GM21390 (cell line): ENCODE data around the gene CAPN10.

ENCODE experiments used
- ATAC-seq: cut with Tn5 transposase; IDR thresholded peaks from one replicate; pipeline ENCODE4 v1.9.1; 2021; ENCODE audit not compliant: unreplicated experiment

CAPN10 gene

DNA sequence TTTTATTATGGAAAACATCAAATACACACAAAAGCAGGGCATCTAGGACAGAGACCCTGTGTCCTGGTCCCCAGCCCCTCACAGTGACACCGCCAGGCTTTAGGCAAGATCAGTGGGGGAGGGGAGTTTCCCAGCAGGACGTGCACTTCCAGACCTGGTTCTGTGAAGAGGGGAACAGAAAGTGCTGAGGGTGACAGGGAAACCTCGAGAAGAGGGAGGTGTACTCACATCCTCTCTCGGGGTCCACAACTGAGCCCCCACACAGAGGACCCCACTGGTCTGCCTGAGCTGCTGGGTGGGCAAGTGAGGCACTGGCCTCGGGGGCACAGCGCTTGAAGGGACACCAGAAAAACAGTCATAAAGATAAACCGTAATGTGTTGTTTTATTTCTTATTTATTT lies 34.3 kb downstream of the CAPN10 start:
- ATAC-seq = no peak

- no peak for ATAC-seq
Observed at GRCh38 chr2:240622060-240622411, 35.5 kb downstream of the CAPN10 start.

DNA sequence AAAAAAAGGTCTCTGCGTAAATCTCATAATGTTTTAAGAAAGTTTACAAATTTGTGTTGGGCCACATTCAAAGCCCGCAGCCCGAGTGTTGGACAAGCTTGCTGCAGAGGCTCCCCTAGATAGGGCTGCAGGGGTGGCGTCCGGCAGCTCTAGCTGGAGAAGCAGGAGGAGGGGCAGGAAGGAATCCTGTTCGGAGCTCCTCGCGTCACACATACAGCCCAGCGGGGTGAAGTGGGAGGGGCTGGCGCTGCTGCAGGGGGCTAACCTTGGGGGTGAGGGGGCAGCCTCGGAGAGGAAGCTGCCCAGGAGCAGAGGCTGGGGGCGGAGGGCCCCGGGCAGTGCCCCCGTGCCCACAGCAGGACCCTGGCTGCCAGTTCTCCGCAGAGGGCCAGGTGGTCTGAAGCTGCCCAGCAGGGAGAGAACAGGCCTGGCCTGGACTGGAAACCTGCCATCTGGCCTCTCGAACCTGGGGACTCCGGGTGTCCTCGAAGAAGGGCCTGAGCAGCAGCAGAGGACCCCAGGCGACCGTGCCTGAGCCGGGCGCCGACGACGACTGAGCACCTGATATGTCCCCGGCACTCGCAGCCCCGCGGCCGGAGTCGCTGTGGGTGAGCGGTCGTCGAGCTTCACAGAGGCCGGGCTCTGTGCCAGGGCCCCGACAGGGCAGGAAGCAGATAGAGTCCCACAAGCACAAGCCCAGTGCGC lies 36.1 kb downstream of the CAPN10 start:
- no peak for ATAC-seq

- ATAC-seq = no peak
Observed at GRCh38 chr2:240623531-240624010, 37.0 kb downstream of the CAPN10 start.

DNA sequence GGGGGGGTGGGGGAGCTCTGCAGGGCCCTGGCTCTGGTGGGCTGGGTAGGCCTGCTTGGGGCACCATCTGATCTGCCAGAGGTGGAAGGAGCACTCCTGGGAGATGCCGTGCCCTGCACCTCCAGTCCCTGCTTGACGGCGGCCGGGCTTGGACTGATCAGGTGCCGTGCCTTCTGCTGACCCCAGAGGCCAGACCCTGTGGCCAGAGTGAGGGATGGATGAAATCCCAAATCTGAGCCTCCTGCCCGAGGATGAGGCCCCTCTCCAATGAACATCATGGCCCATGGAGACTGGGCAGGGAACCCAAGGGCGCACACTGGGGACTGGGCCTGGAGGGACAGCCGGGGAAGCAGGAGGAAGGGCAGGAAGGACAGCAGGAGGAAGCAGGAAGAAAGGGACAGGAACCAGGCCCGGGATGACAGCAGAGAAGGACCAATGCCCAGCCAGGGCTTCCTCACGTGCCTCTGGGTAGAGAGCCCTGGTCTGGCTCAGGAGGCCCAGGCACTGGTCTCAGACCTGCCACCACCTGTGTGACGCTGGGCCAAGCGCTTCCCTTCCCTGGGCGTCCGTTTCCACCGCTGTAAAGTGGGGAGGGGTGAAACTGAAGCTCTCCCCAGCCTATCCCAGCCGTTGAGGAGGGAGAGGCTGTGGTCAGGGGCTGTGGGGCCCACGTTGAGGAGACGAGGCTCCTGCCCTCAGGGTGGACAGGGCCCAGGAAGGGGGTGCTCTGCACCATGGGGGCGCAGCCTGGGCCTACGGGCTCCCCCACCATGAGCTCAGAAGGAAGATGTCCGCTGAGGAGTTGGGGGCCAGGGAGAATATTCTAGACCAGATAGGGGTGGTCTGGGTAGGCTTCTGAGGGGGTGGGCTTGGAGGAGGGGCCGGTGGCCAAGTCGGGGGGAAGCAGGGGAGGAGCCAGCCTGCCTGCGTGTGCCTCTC lies 37.7 kb downstream of the CAPN10 start:
- no peak for ATAC-seq

DNA sequence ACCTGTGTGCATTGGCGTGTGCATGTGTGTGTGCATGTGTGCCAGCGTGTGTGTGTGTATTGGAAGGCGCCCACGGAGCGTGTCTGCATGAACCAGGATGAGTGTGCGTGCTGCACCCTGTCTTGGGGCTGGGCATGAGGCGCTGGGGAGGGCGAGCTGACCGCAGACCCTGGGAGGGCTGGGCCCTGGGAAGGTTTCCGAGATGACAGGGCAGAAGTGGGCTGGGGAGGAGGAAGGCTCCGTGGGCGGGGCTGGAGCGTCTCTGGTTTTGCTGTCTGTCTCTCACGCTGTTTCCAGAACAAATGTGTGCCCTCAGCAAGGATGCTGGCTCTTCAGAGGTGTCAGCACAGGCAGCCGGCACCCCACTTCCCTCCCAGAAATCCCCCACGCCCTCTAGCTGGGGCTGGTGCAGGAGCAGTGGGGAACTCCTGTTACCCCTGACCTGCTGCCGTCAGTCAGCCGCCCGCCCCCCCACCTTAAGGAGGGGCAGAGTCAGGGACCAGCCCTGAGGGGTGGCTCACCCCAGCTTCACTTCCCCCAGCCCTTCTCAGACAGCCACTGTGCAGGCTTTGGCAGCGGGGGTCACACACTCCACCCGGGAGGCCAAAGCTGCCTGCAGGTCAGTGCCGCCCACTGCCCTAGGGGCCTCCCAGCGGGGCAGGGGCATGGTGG lies 38.6 kb downstream of the CAPN10 start, which contains the start of gene GPR35:
Gene GPR35, plus strand, starts transcription at position 531 of the 672 bp plus-strand sequence. CDS start 4,473 bp downstream, outside the sequence.
- no peak for ATAC-seq

- ATAC-seq = no peak
Observed at GRCh38 chr2:240626531-240627300, 40.2 kb downstream of the CAPN10 start.

DNA sequence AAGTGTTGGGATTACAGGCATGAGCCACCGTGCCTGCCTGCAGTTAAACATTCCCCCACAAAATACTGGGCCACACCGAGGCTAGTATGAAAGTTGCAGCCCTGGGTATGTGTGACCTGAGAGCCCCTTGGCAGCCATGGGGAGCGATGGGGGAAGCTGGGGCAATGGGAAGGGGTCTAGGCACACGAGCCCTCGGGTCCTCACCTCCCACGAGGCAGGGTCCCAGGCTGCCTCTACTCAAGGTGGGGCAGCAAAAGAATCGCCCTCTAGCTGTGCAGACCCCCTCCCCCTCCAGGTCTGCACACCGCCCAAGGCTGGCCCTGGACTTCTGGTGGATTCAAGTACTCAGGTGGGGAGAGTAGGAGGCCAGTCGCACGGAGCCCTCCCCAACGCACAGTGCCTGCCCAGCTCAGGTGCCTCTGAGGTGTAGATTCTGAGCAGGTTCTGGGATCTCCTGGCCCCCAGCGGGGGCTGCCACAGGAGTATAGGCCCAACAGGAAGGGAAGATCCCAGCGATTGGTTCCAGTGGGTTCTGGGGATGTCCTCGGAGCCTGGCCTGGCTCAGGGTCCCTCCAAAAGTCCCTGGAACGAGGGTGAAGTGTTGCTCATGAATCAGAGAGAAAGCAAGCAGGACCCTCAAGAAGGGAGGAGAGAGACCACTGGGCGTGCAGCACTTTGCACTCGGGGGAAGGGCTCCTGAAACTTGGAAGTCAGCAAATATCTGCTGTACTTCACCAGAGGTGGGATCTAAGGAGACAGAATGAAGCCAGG lies 41.4 kb downstream of the CAPN10 start:
- no peak for ATAC-seq

DNA sequence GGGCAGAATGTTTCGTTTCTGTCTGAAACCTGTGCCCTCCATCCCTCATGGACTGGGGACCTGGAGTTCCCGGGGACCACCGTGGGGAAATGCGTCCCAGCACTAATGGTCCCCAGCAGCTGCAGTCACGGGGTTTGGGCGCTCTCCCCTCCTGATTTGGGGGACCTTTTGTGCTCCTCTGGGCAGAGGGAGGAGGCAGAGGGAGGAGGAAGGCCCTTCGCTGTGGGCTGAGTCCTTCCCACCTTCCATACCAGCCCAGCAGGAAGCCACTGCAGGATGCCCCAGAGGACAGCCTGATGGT lies 41.9 kb downstream of the CAPN10 start:
- no peak for ATAC-seq

GRCh38 chr2:240628808-240629618 lies 42.5 kb downstream of the CAPN10 start:
- no peak for ATAC-seq

GRCh38 chr2:240629619-240629967 lies 43.1 kb downstream of the CAPN10 start:
- no peak for ATAC-seq

DNA sequence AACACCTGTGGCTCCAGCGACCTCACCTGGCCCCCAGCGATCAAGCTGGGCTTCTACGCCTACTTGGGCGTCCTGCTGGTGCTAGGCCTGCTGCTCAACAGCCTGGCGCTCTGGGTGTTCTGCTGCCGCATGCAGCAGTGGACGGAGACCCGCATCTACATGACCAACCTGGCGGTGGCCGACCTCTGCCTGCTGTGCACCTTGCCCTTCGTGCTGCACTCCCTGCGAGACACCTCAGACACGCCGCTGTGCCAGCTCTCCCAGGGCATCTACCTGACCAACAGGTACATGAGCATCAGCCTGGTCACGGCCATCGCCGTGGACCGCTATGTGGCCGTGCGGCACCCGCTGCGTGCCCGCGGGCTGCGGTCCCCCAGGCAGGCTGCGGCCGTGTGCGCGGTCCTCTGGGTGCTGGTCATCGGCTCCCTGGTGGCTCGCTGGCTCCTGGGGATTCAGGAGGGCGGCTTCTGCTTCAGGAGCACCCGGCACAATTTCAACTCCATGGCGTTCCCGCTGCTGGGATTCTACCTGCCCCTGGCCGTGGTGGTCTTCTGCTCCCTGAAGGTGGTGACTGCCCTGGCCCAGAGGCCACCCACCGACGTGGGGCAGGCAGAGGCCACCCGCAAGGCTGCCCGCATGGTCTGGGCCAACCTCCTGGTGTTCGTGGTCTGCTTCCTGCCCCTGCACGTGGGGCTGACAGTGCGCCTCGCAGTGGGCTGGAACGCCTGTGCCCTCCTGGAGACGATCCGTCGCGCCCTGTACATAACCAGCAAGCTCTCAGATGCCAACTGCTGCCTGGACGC lies 43.6 kb downstream of the CAPN10 start:
- ATAC-seq = no peak

GRCh38 chr2:240630771-240631547 lies 44.4 kb downstream of the CAPN10 start:
- ATAC-seq = no peak

GRCh38 chr2:240631548-240632305 lies 45.2 kb downstream of the CAPN10 start:
- ATAC-seq = no peak

GRCh38 chr2:240632306-240632721 lies 45.8 kb downstream of the CAPN10 start:
- no peak for ATAC-seq

GRCh38 chr2:240635121-240635997 lies 48.8 kb downstream of the CAPN10 start:
- no peak for ATAC-seq
